Skeletal muscle tissue (tissue), 4 donors: ENCODE data around the gene CDC34. TPM values are rescaled to one million over a fixed set of nuclear protein-coding genes. Genes with fewer than 3 reads are reported as not detected.

Experiments
- H3K27ac ChIP-seq: one replicate; pipeline ENCODE4 v1.7.0; 2013; ENCODE audit warnings: mild to moderate bottlenecking, low read depth, low read length, inconsistent platforms
- H3K27me3 ChIP-seq, 3 donors: one replicate each; pipeline ENCODE4 v1.7.0; 2013; ENCODE audit warnings: low read length in 3 of 3; ENCODE audit not compliant: control insufficient read depth in 3 of 3, insufficient read depth in 3 of 3
- H3K36me3 ChIP-seq, 3 donors: one replicate each; pipeline ENCODE4 v1.7.0; 2013; ENCODE audit warnings: low read length in 3 of 3; ENCODE audit not compliant: control insufficient read depth in 3 of 3, insufficient read depth in 3 of 3
- H3K4me1 ChIP-seq, 3 donors: one replicate each; pipeline ENCODE4 v1.7.0; 2013; ENCODE audit warnings: low read length in 3 of 3, mild to moderate bottlenecking in 3 of 3; ENCODE audit not compliant: control insufficient read depth in 3 of 3, insufficient read depth in 3 of 3
- H3K4me3 ChIP-seq, 3 donors: one replicate each; pipeline ENCODE4 v1.7.0; 2013; ENCODE audit warnings: low read length in 3 of 3
- H3K9ac ChIP-seq, 3 donors: one replicate each; pipeline ENCODE4 v1.7.0; 2013; ENCODE audit warnings: low read length in 3 of 3, mild to moderate bottlenecking in 3 of 3, moderate library complexity in 2 of 3, low read depth in 1 of 3
- H3K9me3 ChIP-seq, 3 donors: one replicate each; pipeline ENCODE4 v1.7.0; 2013; ENCODE audit warnings: low read length in 3 of 3; ENCODE audit not compliant: control insufficient read depth in 3 of 3
- total RNA-seq: library from RNA; depleted of rRNA; stranded (reverse); fragments of >200 nt; gene quantifications from one replicate; pipeline ENCODE4 v1.2.3, GENCODE V29; 2014
- donor health status: Osteomylitis.

Gene CDC34
- total RNA-seq, 1 donor from 2014 or later: 73.1 TPM

- H3K4me3 ChIP-seq: no peak overlapping the region
- H3K4me1 ChIP-seq: peaks cover 0 to 2% (median 0%) of the 10 kb centered on the region in 3 donors
- H3K36me3 ChIP-seq: no peaks in the 10 kb centered on the region
- H3K9me3 ChIP-seq: no peaks in the 10 kb centered on the region
- H3K27me3 ChIP-seq: peaks cover 4 to 10% (median 7%) of the 10 kb centered on the region in 3 donors
- H3K27ac ChIP-seq: no peak overlapping the region
- H3K9ac ChIP-seq: no peak overlapping the region
Measured at GRCh38 chr19:522726-523125, 8.8 kb upstream of the CDC34 start.

- H3K4me1 ChIP-seq: peaks cover 0 to 2% (median 0%) of the 10 kb centered on the region in 3 donors
- H3K9me3 ChIP-seq: no peaks in the 10 kb centered on the region
- H3K27ac ChIP-seq: no peak overlapping the region
- H3K27me3 ChIP-seq: peaks cover 10 to 12% (median 10%) of the 10 kb centered on the region in 3 donors
- no peak overlapping the region for H3K4me3 ChIP-seq
- H3K36me3 ChIP-seq: no peaks in the 10 kb centered on the region
- H3K9ac ChIP-seq: no peak overlapping the region
Measured at GRCh38 chr19:524062-524674, 7.4 kb upstream of the CDC34 start.

- Histone ChIP-seq H3K27me3 (peaks cover 10 to 12% (median 10%) of the 10 kb centered on the region in 3 donors), H3K9ac (no peak overlapping the region), H3K9me3 (no peaks in the 10 kb centered on the region), H3K27ac (no peak overlapping the region), H3K36me3 (no peaks in the 10 kb centered on the region), H3K4me1 (peaks cover 0 to 2% (median 0%) of the 10 kb centered on the region in 3 donors), H3K4me3 (no peak overlapping the region)
Measured at GRCh38 chr19:525029-525428, 6.5 kb upstream of the CDC34 start.

GRCh38 chr19:525857-526419 lies 5.6 kb upstream of the CDC34 start:
- Histone ChIP-seq H3K9ac (no peak overlapping the region), H3K9me3 (no peaks in the 10 kb centered on the region), H3K36me3 (no peaks in the 10 kb centered on the region), H3K27me3 (peaks cover 10 to 12% (median 10%) of the 10 kb centered on the region in 3 donors), H3K4me3 (no peak overlapping the region), H3K4me1 (peaks cover 3 to 7% (median 3%) of the 10 kb centered on the region in 3 donors), H3K27ac (no peak overlapping the region)

- Histone ChIP-seq H3K9ac (peak overlapping the region; percentile 61 to 84 (median 78)), H3K27ac (peak overlapping the region; percentile 79), H3K4me1 (peaks cover 27 to 32% (median 32%) of the 10 kb centered on the region in 3 donors)
Measured at GRCh38 chr19:530134-531008, 1.2 kb upstream of the CDC34 start.

GRCh38 chr19:531009-531752 lies 379 bp upstream of the CDC34 start:
- Histone ChIP-seq H3K4me1 (peaks cover 30 to 37% (median 37%) of the 10 kb centered on the region in 3 donors), H3K36me3 (peaks cover 3 to 8% (median 6%) of the 10 kb centered on the region in 3 donors), H3K4me3 (peak overlapping the region; percentile 59 to 94 (median 82)), H3K9ac (peak overlapping the region; percentile 61 to 84 (median 78)), H3K27ac (peak overlapping the region; percentile 79), H3K9me3 (no peaks in the 10 kb centered on the region), H3K27me3 (peaks cover 2 to 12% (median 8%) of the 10 kb centered on the region in 3 donors)

More at GRCh38 chr19:530134-531008, 1.2 kb upstream of the CDC34 start:
- Histone ChIP-seq H3K9me3 (no peaks in the 10 kb centered on the region), H3K27me3 (peaks cover 7 to 12% (median 10%) of the 10 kb centered on the region in 3 donors), H3K36me3 (peaks cover 0 to under 1% (median 0%) of the 10 kb centered on the region in 3 donors), H3K4me3 (peak overlapping the region; percentile 59 to 82 (median 82))

GRCh38 chr19:532561-533363 lies 1.2 kb downstream of the CDC34 start:
- peak overlapping the region; percentile 46 to 94 (median 88) for H3K4me3 ChIP-seq
- no peaks in the 10 kb centered on the region for H3K9me3 ChIP-seq
- H3K4me1 ChIP-seq: peaks cover 30 to 38% (median 37%) of the 10 kb centered on the region in 3 donors
- H3K27me3 ChIP-seq: peaks cover 0 to 6% (median 6%) of the 10 kb centered on the region in 3 donors
- peaks cover 13 to 19% (median 18%) of the 10 kb centered on the region in 3 donors for H3K36me3 ChIP-seq
- peak overlapping the region; percentile 90 for H3K27ac ChIP-seq
- H3K9ac ChIP-seq: peak overlapping the region; percentile 89 to 96 (median 94)

GRCh38 chr19:533364-534058 lies 2.0 kb downstream of the CDC34 start:
- H3K9ac ChIP-seq: peak overlapping the region; percentile 89 to 96 (median 94)
- peaks cover 0 to 3% (median 3%) of the 10 kb centered on the region in 3 donors for H3K27me3 ChIP-seq
- H3K4me1 ChIP-seq: peaks cover 30 to 45% (median 37%) of the 10 kb centered on the region in 3 donors
- peak overlapping the region; percentile 46 to 94 (median 88) for H3K4me3 ChIP-seq
- H3K36me3 ChIP-seq: peaks cover 18 to 27% (median 24%) of the 10 kb centered on the region in 3 donors
- no peaks in the 10 kb centered on the region for H3K9me3 ChIP-seq
- H3K27ac ChIP-seq: peak overlapping the region; percentile 90
